H9 (cell line): ENCODE data around the gene SLC34A3. TPM values are rescaled to one million over a fixed set of nuclear protein-coding genes. Genes with fewer than 3 reads are reported as not detected.

Experiments
- DNase-seq: peaks from one replicate; pipeline ENCODE4 v3.0.0-alpha.2; 2017
- H2AFZ ChIP-seq: one replicate; pipeline ENCODE4 v1.6.1; 2013; ENCODE audit warnings: mild to moderate bottlenecking, low read length, control low read depth, moderate library complexity
- H2AK5ac ChIP-seq: 2 replicates; pipeline ENCODE4 v1.6.1; 2013; ENCODE audit warnings: low read length, control low read depth, mixed read lengths; ENCODE audit not compliant: insufficient read length
- H2BK120ac ChIP-seq: one replicate; pipeline ENCODE4 v1.6.1; 2013; ENCODE audit warnings: low read depth, mild to moderate bottlenecking, low read length, control low read depth, inconsistent platforms; ENCODE audit not compliant: poor library complexity, severe bottlenecking
- H2BK12ac ChIP-seq: 2 replicates; pipeline ENCODE4 v1.6.1; 2013; ENCODE audit warnings: low read length, control low read depth, mixed read lengths, low read depth; ENCODE audit not compliant: insufficient read length
- H2BK15ac ChIP-seq: 2 replicates; pipeline ENCODE4 v1.6.1; 2013; ENCODE audit warnings: low read depth, low read length, control low read depth
- H2BK20ac ChIP-seq: one replicate; pipeline ENCODE4 v1.6.1; 2013; ENCODE audit warnings: low read depth, mild to moderate bottlenecking, low read length, control low read depth, inconsistent platforms; ENCODE audit not compliant: poor library complexity, severe bottlenecking
- H2BK5ac ChIP-seq: 2 replicates; pipeline ENCODE4 v1.6.1; 2013; ENCODE audit warnings: low read length, control low read depth, mixed read lengths; ENCODE audit not compliant: insufficient read length
- H3K14ac ChIP-seq: 2 replicates; pipeline ENCODE4 v1.6.1; 2013; ENCODE audit warnings: low read length, control low read depth; ENCODE audit not compliant: insufficient read depth
- H3K18ac ChIP-seq: 2 replicates; pipeline ENCODE4 v1.6.1; 2013; ENCODE audit warnings: low read depth, mild to moderate bottlenecking, mixed read lengths, low read length, control low read depth; ENCODE audit not compliant: insufficient read length
- H3K23ac ChIP-seq: 2 replicates; pipeline ENCODE4 v1.6.1; 2013; ENCODE audit warnings: low read length, control low read depth, mixed read lengths, low read depth; ENCODE audit not compliant: insufficient read length
- H3K23me2 ChIP-seq: 2 replicates; pipeline ENCODE4 v1.6.1; 2013; ENCODE audit warnings: low read depth, mild to moderate bottlenecking, mixed read lengths, low read length, control low read depth; ENCODE audit not compliant: insufficient read length, poor library complexity, severe bottlenecking
- H3K27ac ChIP-seq: 2 replicates; pipeline ENCODE4 v1.5.1; 2013; ENCODE audit warnings: low read length, control low read depth, mixed read lengths, low read depth; ENCODE audit not compliant: insufficient read length
- H3K27me3 ChIP-seq: 2 replicates; pipeline ENCODE4 v1.6.1; 2013; ENCODE audit warnings: low read length, control low read depth, inconsistent platforms; ENCODE audit not compliant: insufficient read depth
- H3K4ac ChIP-seq: 2 replicates; pipeline ENCODE4 v1.6.1; 2013; ENCODE audit warnings: low read depth, mild to moderate bottlenecking, control low read depth, inconsistent platforms, low read length, moderate library complexity
- H3K4me1 ChIP-seq: 2 replicates; pipeline ENCODE4 v1.6.1; 2013; ENCODE audit warnings: low read length, control low read depth, inconsistent platforms; ENCODE audit not compliant: insufficient read depth
- H3K4me2 ChIP-seq: 2 replicates; pipeline ENCODE4 v1.6.1; 2013; ENCODE audit warnings: low read length, control low read depth, mixed read lengths; ENCODE audit not compliant: insufficient read length, insufficient read depth
- H3K56ac ChIP-seq: 2 replicates; pipeline ENCODE4 v1.6.1; 2013; ENCODE audit warnings: low read depth, mild to moderate bottlenecking, mixed read lengths, low read length, control low read depth; ENCODE audit not compliant: insufficient read length
- H3K79me1 ChIP-seq: 2 replicates; pipeline ENCODE4 v1.6.1; 2013; ENCODE audit warnings: low read depth, mild to moderate bottlenecking, moderate library complexity, low read length, control low read depth, inconsistent platforms; ENCODE audit not compliant: insufficient read depth, poor library complexity, severe bottlenecking
- H3K79me2 ChIP-seq: 2 replicates; pipeline ENCODE4 v1.6.1; 2013; ENCODE audit warnings: low read length, control low read depth, inconsistent platforms; ENCODE audit not compliant: insufficient read depth
- H3K9ac ChIP-seq: 2 replicates; pipeline ENCODE4 v1.6.1; 2013; ENCODE audit warnings: low read length, control low read depth, mixed read lengths; ENCODE audit not compliant: insufficient read length; ENCODE audit errors: extremely low read depth
- H3K9me3 ChIP-seq: one replicate; pipeline ENCODE4 v1.6.1; 2013; ENCODE audit warnings: low read depth, low read length, inconsistent platforms; ENCODE audit not compliant: control insufficient read depth
- H3T11ph ChIP-seq: one replicate; pipeline ENCODE4 v1.6.1; 2013; ENCODE audit warnings: mild to moderate bottlenecking, low read length, control low read depth, inconsistent platforms
- H4K20me1 ChIP-seq: one replicate; pipeline ENCODE4 v1.6.1; 2013; ENCODE audit not compliant: control insufficient read depth, insufficient read length, insufficient read depth
- H4K5ac ChIP-seq: 2 replicates; pipeline ENCODE4 v1.6.1; 2013; ENCODE audit warnings: low read depth, mild to moderate bottlenecking, mixed read lengths, low read length, control low read depth; ENCODE audit not compliant: insufficient read length
- H4K8ac ChIP-seq: replicated peaks from 2 replicates; pipeline ENCODE4 v1.6.1; 2013; ENCODE audit warnings: low read length, control low read depth, mixed read lengths, low read depth; ENCODE audit not compliant: insufficient read length
- H4K91ac ChIP-seq: 2 replicates; pipeline ENCODE4 v1.6.1; 2013; ENCODE audit warnings: low read depth, mild to moderate bottlenecking, moderate library complexity, mixed read lengths, low read length, control low read depth; ENCODE audit not compliant: insufficient read length
- H3K27ac Mint-ChIP-seq, 3 experiments: 2 replicates in 2 of 3; 3 replicates in 1 of 3; pipeline ENCODE4 v1.8.0; 2020 to 2021; ENCODE audit warnings: mixed read lengths in 3 of 3, mild to moderate bottlenecking in 1 of 3, moderate library complexity in 1 of 3
- H3K27me3 Mint-ChIP-seq: 2 replicates; pipeline ENCODE4 v1.8.0; 2021; ENCODE audit warnings: low read depth, mild to moderate bottlenecking, moderate library complexity, mixed read lengths
- H3K36me3 Mint-ChIP-seq, 3 experiments: 2 replicates in 2 of 3; 3 replicates in 1 of 3; pipeline ENCODE4 v1.8.0; 2020 to 2021; ENCODE audit warnings: low read depth in 3 of 3, mixed read lengths in 3 of 3; ENCODE audit not compliant: insufficient read depth in 1 of 3
- H3K4me1 Mint-ChIP-seq, 2 experiments: 2 replicates each; pipeline ENCODE4 v1.8.0; 2020; ENCODE audit warnings: mixed read lengths in 2 of 2
- H3K4me3 Mint-ChIP-seq, 2 experiments: 2 replicates in 1 of 2; 3 replicates in 1 of 2; pipeline ENCODE4 v1.8.0; 2020 to 2021; ENCODE audit warnings: mild to moderate bottlenecking in 2 of 2, mixed read lengths in 2 of 2, moderate library complexity in 1 of 2
- H3K9me3 Mint-ChIP-seq, 2 experiments: 2 replicates in 1 of 2; 3 replicates in 1 of 2; pipeline ENCODE4 v1.8.0; 2020; ENCODE audit warnings: mild to moderate bottlenecking in 2 of 2, mixed read lengths in 2 of 2, moderate library complexity in 1 of 2
- CTCF ChIP-seq: fragments of 200-600 bp; sonication (generic); conservative IDR thresholded peaks from 3 replicates; pipeline ENCODE4 v1.8.0; 2021; ENCODE audit warnings: antibody characterized with exemption, mild to moderate bottlenecking
- WGBS: extraction: QIAGEN DNeasy Blood & Tissue Kit; methylation state at CpG from one replicate; pipeline ENCODE4 v1.1.7; 2013; ENCODE audit warnings: missing lambda C conversion rate, low lambda C conversion rate, mixed read lengths; ENCODE audit not compliant: insufficient read length; ENCODE audit errors: extremely low coverage; 5-methylcytosine and 5-hydroxymethylcytosine counted together
- total RNA-seq: library from RNA; stranded (reverse); gene quantifications from 2 replicates; pipeline ENCODE4 v1.2.1, GENCODE V29; 2021

The SLC34A3 gene
- total RNA-seq, 1 experiment from 2014 or later, result not detected

GRCh38 chr9:137240841-137241489 is 10.3 kb downstream of the SLC34A3 start, which contains the start of gene TUBB4B:
TSS of gene TUBB4B (plus strand) at chr9:137241287. CDS start at chr9:137241361, 74 bp downstream.
- no peak within 1 kb of the TSS for H4K5ac ChIP-seq
- no peak within 1 kb of the TSS for H2BK120ac ChIP-seq
- no peak within 1 kb of the TSS for H2BK20ac ChIP-seq
- H4K20me1 ChIP-seq, result peaks cover 3% of the 10 kb centered on the region
- H3K4me2 ChIP-seq, result peak within 1 kb of the TSS; percentile 46
- no peaks in the 10 kb centered on the region for H3K27me3 ChIP-seq
- peak within 1 kb of the TSS; percentile 33 for H3K14ac ChIP-seq
- H3K27ac ChIP-seq, result no peak within 1 kb of the TSS
- H4K91ac ChIP-seq, result no peak within 1 kb of the TSS
- H3K9ac ChIP-seq, result peak within 1 kb of the TSS; percentile 53
- H3K4me1 ChIP-seq, result peaks cover 3% of the 10 kb centered on the region; the same call in 1 of the 2 replicates
- H3K27me3 Mint-ChIP-seq, result peaks cover 5% of the 10 kb centered on the region
- no peak within 1 kb of the TSS for H3K23ac ChIP-seq
- H3K4ac ChIP-seq, result no peak within 1 kb of the TSS
- no peaks in the 10 kb centered on the region; a peak in 2 of 5 replicates for H3K9me3 Mint-ChIP-seq
- H3K56ac ChIP-seq, result no peak within 1 kb of the TSS
- H3K18ac ChIP-seq, result peak within 1 kb of the TSS; percentile 14
- no peaks in the 10 kb centered on the region for H3K9me3 ChIP-seq
- no peak within 1 kb of the TSS for H2BK12ac ChIP-seq
- H4K8ac ChIP-seq, result no peak within 1 kb of the TSS
- no peaks in the 10 kb centered on the region for H3K79me2 ChIP-seq
- no peak within 1 kb of the TSS for H2AK5ac ChIP-seq
- peaks cover 24 to 37% of the 10 kb centered on the region in 2 experiments for H3K4me1 Mint-ChIP-seq
- H3T11ph ChIP-seq, result no peak within 1 kb of the TSS
- no peak within 1 kb of the TSS for H2AFZ ChIP-seq
- peak within 1 kb of the TSS; percentile 85 to 93 for H3K4me3 Mint-ChIP-seq
- H3K79me1 ChIP-seq, result no peaks in the 10 kb centered on the region
- H2BK15ac ChIP-seq, result no peak within 1 kb of the TSS
- TF ChIP-seq CTCF, result no peak
- DNase-seq, result peak; percentile 100
- peaks cover 12% of the 10 kb centered on the region for H3K23me2 ChIP-seq
- no CpG with 5 or more reads among the region's 67 CpGs for WGBS
- no peak within 1 kb of the TSS for H2BK5ac ChIP-seq
- H3K36me3 Mint-ChIP-seq, result peaks cover 19 to 26% (median 24%) of the 10 kb centered on the region in 3 experiments
- H3K27ac Mint-ChIP-seq, result peak within 1 kb of the TSS; percentile 66 to 90 (median 89); a peak in 5 of 7 replicates
